Mucosa of descending colon (tissue), 3 donors: ENCODE data around the gene CASP8. TPM values are rescaled to one million over a fixed set of nuclear protein-coding genes. Genes with fewer than 3 reads are reported as not detected.

Experiments used
- ATAC-seq: fragments of 200-7000 bp; cut with Tn5 transposase; one replicate; pipeline ENCODE4 v1.9.1; 2020; ENCODE audit warnings: mild to moderate bottlenecking, moderate library complexity
- DNase-seq, 3 donors: peaks; one replicate each; pipeline ENCODE4 v3.0.0-alpha.2; 2020
- H3K36me3 ChIP-seq: fragments of 200-600 bp; one replicate; pipeline ENCODE4 v1.8.0; 2021; ENCODE audit warnings: low read depth, mild to moderate bottlenecking
- H3K4me1 ChIP-seq: fragments of 200-600 bp; one replicate; pipeline ENCODE4 v1.8.0; 2021; ENCODE audit warnings: low read depth, mild to moderate bottlenecking
- H3K4me3 ChIP-seq: fragments of 200-600 bp; one replicate; pipeline ENCODE4 v1.8.0; 2021; ENCODE audit warnings: mild to moderate bottlenecking
- H3K9me3 ChIP-seq: fragments of 200-600 bp; one replicate; pipeline ENCODE4 v1.8.0; 2021; ENCODE audit warnings: mild to moderate bottlenecking
- intact Hi-C, 2 donors: fragments of 100-400 bp; cut with DNase I in 1 of 2; cut with micrococcal nuclease in 1 of 2; formaldehyde crosslinking; loops; one replicate each; pipeline versions ENCODE4 v1.11.0 to v1.11.1; 2022; cut with DNase I, micrococcal nuclease
- total RNA-seq, 3 donors: library from RNA; stranded (reverse); fragmentation: NEBNext Ultra II Directional in 2 of 3; extraction: Animal tissue kit (Norgen Biotek cat#: 25700) in 2 of 3; gene quantifications; one replicate each; pipeline versions ENCODE4 v1.2.1 to v1.2.4, GENCODE V29; 2021 to 2023
- TF ChIP-seq, protein P1 (sequence below): fragments of 200-600 bp; IDR thresholded peaks from one replicate; pipeline ENCODE4 v1.8.0; 2022; ENCODE audit warnings: antibody characterized with exemption, mild to moderate bottlenecking
- donor health status: DM: no; HTN: no; CAD: no; lungs with moderate emphysema.
- donor health status: DM: no; HTN: no; CAD: no.
- donor health status: DM: no; HTN: yes; CAD: no.

Gene CASP8
- total RNA-seq, 3 donors from 2014 or later: 38.4 to 49.8 (median 48.9) TPM

DNA sequence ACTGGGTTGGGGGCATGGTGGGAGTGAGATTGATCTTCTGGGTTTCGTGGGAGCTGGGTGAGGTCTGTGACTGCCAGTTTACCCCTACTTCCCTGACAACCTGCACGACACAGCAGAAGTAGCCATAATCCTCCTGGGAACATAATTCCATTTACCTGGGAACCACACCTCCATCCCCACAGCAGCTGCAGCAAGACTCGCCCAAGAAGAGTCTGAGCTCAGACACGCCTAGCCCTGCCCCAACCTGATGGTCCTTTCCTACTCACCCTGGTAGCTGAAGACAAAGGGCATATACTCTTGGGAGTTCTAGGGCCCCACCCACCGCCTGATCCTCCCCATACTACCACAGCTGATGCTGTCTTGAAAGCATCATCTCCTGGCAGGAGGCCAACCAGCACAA is 53.0 kb downstream of the CASP8 start:
- ATAC-seq (no peak), DNase-seq (no peak)
- H3K9me3 ChIP-seq: peaks cover 6% of the 10 kb centered on the region
- TF ChIP-seq, protein P1, sequence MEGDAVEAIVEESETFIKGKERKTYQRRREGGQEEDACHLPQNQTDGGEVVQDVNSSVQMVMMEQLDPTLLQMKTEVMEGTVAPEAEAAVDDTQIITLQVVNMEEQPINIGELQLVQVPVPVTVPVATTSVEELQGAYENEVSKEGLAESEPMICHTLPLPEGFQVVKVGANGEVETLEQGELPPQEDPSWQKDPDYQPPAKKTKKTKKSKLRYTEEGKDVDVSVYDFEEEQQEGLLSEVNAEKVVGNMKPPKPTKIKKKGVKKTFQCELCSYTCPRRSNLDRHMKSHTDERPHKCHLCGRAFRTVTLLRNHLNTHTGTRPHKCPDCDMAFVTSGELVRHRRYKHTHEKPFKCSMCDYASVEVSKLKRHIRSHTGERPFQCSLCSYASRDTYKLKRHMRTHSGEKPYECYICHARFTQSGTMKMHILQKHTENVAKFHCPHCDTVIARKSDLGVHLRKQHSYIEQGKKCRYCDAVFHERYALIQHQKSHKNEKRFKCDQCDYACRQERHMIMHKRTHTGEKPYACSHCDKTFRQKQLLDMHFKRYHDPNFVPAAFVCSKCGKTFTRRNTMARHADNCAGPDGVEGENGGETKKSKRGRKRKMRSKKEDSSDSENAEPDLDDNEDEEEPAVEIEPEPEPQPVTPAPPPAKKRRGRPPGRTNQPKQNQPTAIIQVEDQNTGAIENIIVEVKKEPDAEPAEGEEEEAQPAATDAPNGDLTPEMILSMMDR: no peak
- intact Hi-C loops: no loop called here
- H3K36me3 ChIP-seq: no peaks in the 10 kb centered on the region
- H3K4me1 ChIP-seq: no peaks in the 10 kb centered on the region
- no peak overlapping the region for H3K4me3 ChIP-seq

DNA sequence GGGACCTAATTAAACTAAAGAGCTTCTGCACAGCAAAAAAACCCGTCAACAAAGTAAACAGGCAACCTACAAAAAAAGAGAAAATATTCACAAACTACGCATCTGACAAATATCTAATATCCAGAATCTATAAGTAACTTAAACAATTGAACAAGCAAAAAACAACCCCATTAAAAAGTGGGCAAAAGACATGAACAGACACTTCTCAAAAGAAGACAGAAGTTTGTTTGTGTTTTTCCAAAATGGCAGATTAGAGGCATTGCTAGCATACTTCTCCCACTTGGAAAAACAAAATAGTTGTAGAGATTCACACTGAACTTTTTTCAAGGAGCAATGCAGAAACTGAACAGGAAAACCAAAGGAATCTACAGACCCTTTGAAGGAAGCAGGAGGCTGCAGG is 59.2 kb downstream of the CASP8 start:
- ATAC-seq (no peak), DNase-seq (no peak)
- no peaks in the 10 kb centered on the region for H3K36me3 ChIP-seq
- no peaks in the 10 kb centered on the region for H3K4me1 ChIP-seq
- TF ChIP-seq, protein P1: no peak
- peaks cover 13% of the 10 kb centered on the region for H3K9me3 ChIP-seq
- intact Hi-C loops: no loop called here
- H3K4me3 ChIP-seq: no peak overlapping the region

DNA sequence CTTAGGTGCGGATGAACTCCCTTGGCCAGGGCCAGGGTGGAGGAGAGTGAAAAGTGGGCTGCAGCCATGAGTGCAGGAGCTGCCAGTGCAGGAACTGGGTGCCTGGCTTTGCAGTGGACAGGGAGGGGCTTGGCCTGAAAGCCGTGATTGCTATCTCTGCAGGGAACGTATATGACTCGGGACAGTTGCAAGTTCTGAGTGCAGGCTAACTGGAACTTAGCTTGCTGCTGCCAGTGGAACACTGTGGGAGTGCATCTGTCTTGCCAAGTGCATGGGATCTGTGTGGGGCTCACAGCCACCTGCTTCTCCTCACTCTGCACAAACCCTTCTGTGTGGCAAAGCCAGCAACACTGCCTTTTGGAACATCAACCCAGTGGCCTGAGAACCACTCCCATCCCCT is 59.9 kb downstream of the CASP8 start:
- Histone ChIP-seq H3K4me1 (no peaks in the 10 kb centered on the region), H3K9me3 (peaks cover 10% of the 10 kb centered on the region), H3K36me3 (no peaks in the 10 kb centered on the region), H3K4me3 (no peak overlapping the region)
- DNase-seq (no peak), ATAC-seq (no peak)
- intact Hi-C loops: no loop called here
- TF ChIP-seq, protein P1: no peak

DNA sequence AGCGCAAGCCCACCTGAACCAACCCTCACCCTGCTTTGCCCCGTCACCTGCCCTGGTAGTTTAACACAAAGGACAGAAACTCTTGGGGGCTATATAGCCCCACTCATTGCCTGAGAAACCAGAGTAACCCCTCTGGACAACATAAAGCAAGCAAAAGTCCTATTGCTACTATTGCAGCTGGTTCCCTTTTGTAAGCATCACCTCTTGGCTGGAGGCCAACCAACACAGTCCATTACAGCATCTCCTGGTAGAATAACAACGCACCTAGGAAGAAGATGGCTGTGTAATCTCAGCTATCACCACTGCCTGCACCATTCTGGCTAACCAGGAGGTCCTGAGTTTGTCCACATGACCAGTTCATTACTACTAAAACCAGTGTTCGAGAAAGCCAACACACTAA is 60.4 kb downstream of the CASP8 start:
- DNase-seq (no peak), ATAC-seq (no peak)
- no peaks in the 10 kb centered on the region for H3K4me1 ChIP-seq
- H3K36me3 ChIP-seq: no peaks in the 10 kb centered on the region
- H3K4me3 ChIP-seq: no peak overlapping the region
- TF ChIP-seq, protein P1: no peak
- peaks cover 10% of the 10 kb centered on the region for H3K9me3 ChIP-seq
- intact Hi-C loops: no loop called here

DNA sequence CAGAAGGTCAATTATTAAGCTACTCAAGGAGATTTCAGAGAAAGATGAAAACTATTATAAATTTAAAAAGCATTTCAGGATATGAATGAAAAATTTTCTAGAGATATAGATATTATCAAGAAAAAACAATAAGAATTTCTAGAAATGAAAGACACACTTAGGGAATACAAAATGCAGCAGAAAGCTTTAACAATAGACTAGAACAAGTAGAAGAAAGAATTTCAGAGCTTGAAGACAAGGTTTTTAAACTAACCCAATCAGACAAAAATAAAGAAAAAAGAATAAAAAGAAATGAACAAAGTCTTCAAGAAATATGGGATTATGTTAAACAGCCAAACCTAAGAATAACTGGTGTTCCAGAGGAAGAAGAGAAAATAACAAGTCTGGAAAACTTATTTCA is 62.4 kb downstream of the CASP8 start:
- ATAC-seq: no peak
- TF ChIP-seq, protein P1: no peak
- DNase-seq: no peak
- H3K9me3 ChIP-seq: peaks cover 10% of the 10 kb centered on the region
- no peaks in the 10 kb centered on the region for H3K36me3 ChIP-seq
- H3K4me1 ChIP-seq: no peaks in the 10 kb centered on the region
- H3K4me3 ChIP-seq: no peak overlapping the region
- intact Hi-C loops: no loop called here

DNA sequence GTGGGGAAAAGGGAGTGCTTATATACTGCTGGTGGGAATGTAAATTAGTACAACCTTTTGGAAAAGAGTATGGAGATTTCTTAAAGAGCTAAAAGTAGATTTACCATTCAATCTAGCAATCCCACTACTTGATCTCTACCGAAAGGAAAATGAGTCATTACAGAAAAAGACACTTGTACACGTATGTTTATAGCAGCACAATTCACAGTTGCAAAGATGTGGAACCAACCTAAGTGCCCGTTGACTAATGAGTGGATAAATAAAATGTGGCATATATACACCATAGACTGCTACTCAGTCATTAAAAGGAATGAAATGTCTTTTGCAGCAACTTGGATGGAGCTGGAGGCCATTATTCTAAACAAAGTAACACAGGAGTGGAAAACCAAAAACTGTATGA is 67.3 kb downstream of the CASP8 start:
- H3K4me3 ChIP-seq: no peak overlapping the region
- intact Hi-C loops: no loop called here
- peaks cover 8% of the 10 kb centered on the region for H3K9me3 ChIP-seq
- ATAC-seq: no peak
- H3K36me3 ChIP-seq: no peaks in the 10 kb centered on the region
- H3K4me1 ChIP-seq: no peaks in the 10 kb centered on the region
- TF ChIP-seq, protein P1: no peak
- DNase-seq: no peak
